Neuronal stem cell (in vitro differentiated cells): ENCODE measurements around the gene HOXD3.
A peak's percentile ranks its signal among the peaks of the same experiment; 100 is the strongest.

Experiments used
- DNase-seq: peaks from one replicate; pipeline ENCODE4 v3.0.0-alpha.2; 2013; ENCODE audit warnings: low spot score
- H2AFZ ChIP-seq: one replicate; pipeline ENCODE4 v1.6.1; 2013; ENCODE audit warnings: mild to moderate bottlenecking, low read length, inconsistent platforms
- H2AK5ac ChIP-seq: 2 replicates; pipeline ENCODE4 v1.6.1; 2013; ENCODE audit warnings: low read depth, mild to moderate bottlenecking, inconsistent platforms, low read length, moderate library complexity, mixed read lengths
- H2BK120ac ChIP-seq: 2 replicates; pipeline ENCODE4 v1.6.1; 2013; ENCODE audit warnings: low read depth, mild to moderate bottlenecking, inconsistent platforms, low read length, moderate library complexity, mixed read lengths
- H2BK12ac ChIP-seq: one replicate; pipeline ENCODE4 v1.6.1; 2013; ENCODE audit warnings: low read length, inconsistent platforms
- H2BK15ac ChIP-seq: 2 replicates; pipeline ENCODE4 v1.6.1; 2013; ENCODE audit warnings: mild to moderate bottlenecking, low read length, inconsistent platforms, mixed read lengths
- H2BK5ac ChIP-seq: one replicate; pipeline ENCODE4 v1.6.1; 2013; ENCODE audit warnings: inconsistent platforms, mild to moderate bottlenecking, low read length, moderate library complexity
- H3K14ac ChIP-seq: one replicate; pipeline ENCODE4 v1.6.1; 2013; ENCODE audit warnings: low read length, inconsistent platforms
- H3K18ac ChIP-seq: 2 replicates; pipeline ENCODE4 v1.6.1; 2013; ENCODE audit warnings: low read length, inconsistent platforms
- H3K23ac ChIP-seq: 2 replicates; pipeline ENCODE4 v1.6.1; 2013; ENCODE audit warnings: low read depth, mild to moderate bottlenecking, mixed read lengths, low read length, inconsistent platforms; ENCODE audit not compliant: poor library complexity
- H3K27ac ChIP-seq: replicated peaks from 3 replicates; pipeline ENCODE4 v1.5.1; 2013; ENCODE audit warnings: low read length, inconsistent platforms
- H3K27me3 ChIP-seq, 3 experiments: 2 replicates each; pipeline ENCODE4 v1.6.1; 2013; ENCODE audit warnings: low read length in 3 of 3, mild to moderate bottlenecking in 2 of 3, inconsistent platforms in 1 of 3, low read depth in 1 of 3, mixed read lengths in 1 of 3, moderate library complexity in 1 of 3; ENCODE audit not compliant: control insufficient read depth in 3 of 3, insufficient read depth in 3 of 3
- H3K36me3 ChIP-seq, 2 donors: replicated peaks in 1 of 2; 2 replicates each; pipeline ENCODE4 v1.6.1; 2013; ENCODE audit warnings: low read length in 2 of 2; ENCODE audit not compliant: control insufficient read depth in 2 of 2, insufficient read depth in 2 of 2
- H3K4ac ChIP-seq: 2 replicates; pipeline ENCODE4 v1.6.1; 2013; ENCODE audit warnings: inconsistent platforms, mild to moderate bottlenecking, low read length, moderate library complexity
- H3K4me1 ChIP-seq, 2 donors: 1 replicate in 1 of 2; 2 replicates in 1 of 2; pipeline ENCODE4 v1.6.1; 2013; ENCODE audit warnings: low read length in 2 of 2, low read depth in 1 of 2; ENCODE audit not compliant: control insufficient read depth in 2 of 2, insufficient read depth in 1 of 2
- H3K4me2 ChIP-seq: one replicate; pipeline ENCODE4 v1.6.1; 2013; ENCODE audit warnings: mild to moderate bottlenecking, low read length, inconsistent platforms; ENCODE audit not compliant: insufficient read depth, poor library complexity, severe bottlenecking
- H3K4me3 ChIP-seq, 2 donors: 2 replicates each; pipeline ENCODE4 v1.5.1; 2013; ENCODE audit warnings: low read length in 2 of 2, mild to moderate bottlenecking in 2 of 2, inconsistent platforms in 1 of 2, moderate library complexity in 1 of 2
- H3K79me1 ChIP-seq: one replicate; pipeline ENCODE4 v1.6.1; 2013; ENCODE audit warnings: low read depth, mild to moderate bottlenecking, inconsistent platforms, low read length, moderate library complexity
- H3K9ac ChIP-seq: one replicate; pipeline ENCODE4 v1.6.1; 2013; ENCODE audit warnings: mild to moderate bottlenecking, low read depth, low read length, inconsistent platforms; ENCODE audit not compliant: poor library complexity
- H3K9me3 ChIP-seq, 2 donors: replicated peaks in 1 of 2; 2 replicates each; pipeline versions ENCODE3 to v1.6.1; 2013; ENCODE audit warnings: low read length in 2 of 2, mild to moderate bottlenecking in 2 of 2, inconsistent platforms in 1 of 2, low read depth in 1 of 2, mixed read lengths in 1 of 2, moderate library complexity in 1 of 2; ENCODE audit not compliant: control insufficient read depth in 2 of 2, insufficient read depth in 1 of 2
- H4K8ac ChIP-seq: one replicate; pipeline ENCODE4 v1.6.1; 2013; ENCODE audit warnings: low read depth, mild to moderate bottlenecking, inconsistent platforms, low read length, moderate library complexity
- H4K91ac ChIP-seq: one replicate; pipeline ENCODE4 v1.6.1; 2013; ENCODE audit warnings: low read length, low read depth, mild to moderate bottlenecking, inconsistent platforms; ENCODE audit not compliant: poor library complexity
- WGBS, 2 donors: extraction: QIAGEN DNeasy Blood & Tissue Kit; methylation state at CpG; one replicate each; pipeline ENCODE4 v1.1.7; 2013; ENCODE audit warnings: missing lambda C conversion rate in 2 of 2, mixed read lengths in 1 of 2; ENCODE audit not compliant: insufficient read length in 2 of 2, insufficient replicate concordance in 1 of 2; ENCODE audit errors: extremely low coverage in 2 of 2; 5-methylcytosine and 5-hydroxymethylcytosine counted together

Gene HOXD3

DNA sequence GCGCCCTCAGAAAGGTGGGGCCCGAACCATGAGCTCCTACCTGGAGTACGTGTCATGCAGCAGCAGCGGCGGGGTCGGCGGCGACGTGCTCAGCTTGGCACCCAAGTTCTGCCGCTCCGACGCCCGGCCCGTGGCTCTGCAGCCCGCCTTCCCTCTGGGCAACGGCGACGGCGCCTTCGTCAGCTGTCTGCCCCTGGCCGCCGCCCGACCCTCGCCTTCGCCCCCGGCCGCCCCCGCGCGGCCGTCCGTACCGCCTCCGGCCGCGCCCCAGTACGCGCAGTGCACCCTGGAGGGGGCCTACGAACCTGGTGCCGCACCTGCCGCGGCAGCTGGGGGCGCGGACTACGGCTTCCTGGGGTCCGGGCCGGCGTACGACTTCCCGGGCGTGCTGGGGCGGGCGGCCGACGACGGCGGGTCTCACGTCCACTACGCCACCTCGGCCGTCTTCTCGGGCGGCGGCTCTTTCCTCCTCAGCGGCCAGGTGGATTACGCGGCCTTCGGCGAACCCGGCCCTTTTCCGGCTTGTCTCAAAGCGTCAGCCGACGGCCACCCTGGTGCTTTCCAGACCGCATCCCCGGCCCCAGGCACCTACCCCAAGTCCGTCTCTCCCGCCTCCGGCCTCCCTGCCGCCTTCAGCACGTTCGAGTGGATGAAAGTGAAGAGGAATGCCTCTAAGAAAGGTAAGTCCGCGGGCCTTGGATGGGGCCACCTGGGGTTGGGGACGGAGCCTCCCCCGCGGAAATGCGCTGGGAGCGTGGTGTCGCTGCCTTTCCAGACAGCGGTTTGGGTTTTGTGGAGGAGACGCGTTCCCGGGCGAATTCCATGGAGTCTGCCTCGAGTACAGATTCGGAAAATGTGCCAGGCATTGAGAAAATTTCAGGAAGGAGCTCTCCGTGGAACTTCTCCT, 31.9 kb downstream of the HOXD3 start:
- no peaks in the 10 kb centered on the region for H3K36me3 ChIP-seq
- no peak overlapping the region for H4K91ac ChIP-seq
- peak overlapping the region; percentile 44 for H3K18ac ChIP-seq
- H2BK12ac ChIP-seq = no peak overlapping the region
- no peak for DNase-seq
- H3K79me1 ChIP-seq = no peaks in the 10 kb centered on the region
- H3K23ac ChIP-seq = peak overlapping the region; percentile 61
- peaks cover 37 to 99% (median 78%) of the 10 kb centered on the region in 3 experiments for H3K27me3 ChIP-seq
- no peak overlapping the region for H2BK120ac ChIP-seq
- peak overlapping the region in 1 of 2 donors; percentile 25 for H3K4me3 ChIP-seq
- H3K14ac ChIP-seq = no peak overlapping the region
- no peak overlapping the region for H3K27ac ChIP-seq
- peak overlapping the region; percentile 31 for H3K4me2 ChIP-seq
- peak overlapping the region; percentile 84 for H2AFZ ChIP-seq
- H4K8ac ChIP-seq = no peak overlapping the region
- H2BK15ac ChIP-seq = no peak overlapping the region
- peaks cover 0 to 2% of the 10 kb centered on the region in 2 donors for H3K4me1 ChIP-seq
- WGBS, 2 donors = no CpG with 5 or more reads among the region's 98 CpGs
- H2AK5ac ChIP-seq = no peak overlapping the region
- H3K9me3 ChIP-seq = peaks cover 0 to 3% of the 10 kb centered on the region in 2 donors
- no peak overlapping the region for H3K9ac ChIP-seq
- no peak overlapping the region for H2BK5ac ChIP-seq
- no peak overlapping the region for H3K4ac ChIP-seq

DNA sequence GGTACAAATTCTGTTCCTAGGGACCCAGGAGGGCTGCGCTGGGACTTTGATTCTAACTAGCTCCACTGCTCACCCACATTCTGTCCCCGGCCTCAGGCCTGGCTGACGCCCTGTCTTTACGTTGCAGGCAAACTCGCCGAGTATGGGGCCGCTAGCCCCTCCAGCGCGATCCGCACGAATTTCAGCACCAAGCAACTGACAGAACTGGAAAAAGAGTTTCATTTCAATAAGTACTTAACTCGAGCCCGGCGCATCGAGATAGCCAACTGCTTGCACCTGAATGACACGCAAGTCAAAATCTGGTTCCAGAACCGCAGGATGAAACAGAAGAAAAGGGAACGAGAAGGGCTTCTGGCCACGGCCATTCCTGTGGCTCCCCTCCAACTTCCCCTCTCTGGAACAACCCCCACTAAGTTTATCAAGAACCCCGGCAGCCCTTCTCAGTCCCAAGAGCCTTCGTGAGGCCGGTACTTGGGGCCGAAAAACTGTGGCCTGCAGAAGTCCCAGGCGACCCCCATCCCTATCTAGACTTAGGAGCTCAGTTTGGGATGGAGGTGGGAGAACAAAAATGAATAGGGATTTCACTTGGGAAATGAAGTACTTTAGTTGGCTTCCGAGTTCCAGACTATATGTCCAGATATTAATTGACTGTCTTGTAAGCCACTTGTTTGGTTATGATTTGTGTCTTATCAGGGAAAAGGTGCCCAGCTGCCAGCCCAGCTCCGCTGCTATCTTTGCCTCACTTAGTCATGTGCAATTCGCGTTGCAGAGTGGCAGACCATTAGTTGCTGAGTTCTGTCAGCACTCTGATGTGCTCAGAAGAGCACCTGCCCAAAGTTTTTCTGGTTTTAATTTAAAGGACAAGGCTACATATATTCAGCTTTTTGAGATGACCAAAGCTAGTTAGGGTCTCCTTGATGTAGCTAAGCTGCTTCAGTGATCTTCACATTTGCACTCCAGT, 32.9 kb downstream of the HOXD3 start:
- Histone ChIP-seq H2BK12ac (no peak overlapping the region), H3K4me1 (peaks cover 0 to 2% of the 10 kb centered on the region in 2 donors), H3K79me1 (no peaks in the 10 kb centered on the region), H3K23ac (peak overlapping the region; percentile 61), H3K9ac (no peak overlapping the region), H3K27ac (no peak overlapping the region), H4K8ac (no peak overlapping the region), H3K4ac (no peak overlapping the region), H2BK15ac (no peak overlapping the region), H2BK5ac (no peak overlapping the region), H2AK5ac (no peak overlapping the region), H3K4me3 (no peak overlapping the region), H3K9me3 (peaks cover 0 to 3% of the 10 kb centered on the region in 2 donors), H3K36me3 (no peaks in the 10 kb centered on the region), H2AFZ (peak overlapping the region; percentile 84), H3K14ac (no peak overlapping the region), H3K27me3 (peaks cover 37 to 95% (median 72%) of the 10 kb centered on the region in 3 experiments), H3K18ac (no peak overlapping the region), H4K91ac (no peak overlapping the region), H2BK120ac (no peak overlapping the region), H3K4me2 (no peak overlapping the region)
- DNase-seq = no peak
- WGBS, 2 donors = no CpG with 5 or more reads among the region's 28 CpGs

GRCh38 chr2:176192351-176192750, 35.2 kb downstream of the HOXD3 start:
- no peak overlapping the region for H2BK120ac ChIP-seq
- no peak overlapping the region for H3K27ac ChIP-seq
- H3K27me3 ChIP-seq = peaks cover 38 to 72% (median 57%) of the 10 kb centered on the region in 3 experiments
- H2BK5ac ChIP-seq = no peak overlapping the region
- no peak overlapping the region for H2BK12ac ChIP-seq
- no peak overlapping the region for H2AFZ ChIP-seq
- H3K4me2 ChIP-seq = no peak overlapping the region
- H3K14ac ChIP-seq = no peak overlapping the region
- no peak overlapping the region for H3K9ac ChIP-seq
- H3K79me1 ChIP-seq = no peaks in the 10 kb centered on the region
- no peaks in the 10 kb centered on the region for H3K9me3 ChIP-seq
- H3K23ac ChIP-seq = no peak overlapping the region
- DNase-seq = no peak
- H2BK15ac ChIP-seq = no peak overlapping the region
- H3K18ac ChIP-seq = no peak overlapping the region
- no peaks in the 10 kb centered on the region for H3K36me3 ChIP-seq
- peaks cover 0 to 2% of the 10 kb centered on the region in 2 donors for H3K4me1 ChIP-seq
- no peak overlapping the region for H4K8ac ChIP-seq
- H3K4ac ChIP-seq = no peak overlapping the region
- no peak overlapping the region for H4K91ac ChIP-seq
- WGBS, 2 donors = no CpG with 5 or more reads among the region's 1 CpG
- H2AK5ac ChIP-seq = no peak overlapping the region
- no peak overlapping the region for H3K4me3 ChIP-seq
